ENCODE measurements around the gene PCNX1. TPM values are rescaled to one million over a fixed set of nuclear protein-coding genes. Genes with fewer than 3 reads are reported as not detected.
A peak's percentile ranks its signal among the peaks of the same experiment; 100 is the strongest.

The PCNX1 gene
- total and polyA plus RNA-seq, 9 of the 15 experiments (the other 6 are each of a cell fraction or from before 2014, with no cell fraction given), result 0.30 to 4.5 (median 2.3) TPM

DNA sequence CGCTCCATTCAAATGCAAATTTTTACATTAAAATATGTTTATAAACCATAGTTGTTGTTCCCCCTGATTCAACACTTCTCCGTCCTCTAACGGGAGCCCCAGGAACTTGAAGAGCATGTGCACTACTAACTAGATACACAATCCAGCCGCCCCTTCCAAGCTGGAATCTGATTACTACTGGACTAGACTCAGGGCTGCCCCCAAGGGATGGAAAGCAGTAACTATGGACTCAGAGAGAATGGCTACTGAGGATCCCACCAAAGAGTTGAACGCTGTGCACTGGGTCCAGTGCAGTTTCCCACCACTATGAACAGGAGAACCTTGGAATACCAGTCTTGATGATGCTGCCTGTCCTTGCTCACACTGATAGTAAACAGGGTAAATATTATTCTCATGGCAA, 48.6 kb upstream of the PCNX1 start:
- intact Hi-C loops (cut with micrococcal nuclease) (no loop called here), in situ Hi-C loops (cut with MboI) (no loop called here)
- no peak overlapping the region for H3K4me3 ChIP-seq
- no peak overlapping the region for H2AFZ ChIP-seq (ENCODE audit: low read depth, low read length)
- H3K27me3 ChIP-seq (ENCODE audit: control insufficient read depth in 2 of 2, insufficient read depth in 2 of 2, low read length in 2 of 2), result no peaks in the 10 kb centered on the region
- no peak overlapping the region for H3K27ac ChIP-seq (ENCODE audit: extremely low read depth, low read depth, low read length)
- no peaks in the 10 kb centered on the region for H3K79me2 ChIP-seq (ENCODE audit: control insufficient read depth, insufficient read depth, low read length)
- H3K9me3 ChIP-seq (replicated peaks; ENCODE audit: control insufficient read depth, insufficient read depth, low read depth, low read length), result no peaks in the 10 kb centered on the region
- no peak overlapping the region for H3K9ac ChIP-seq (ENCODE audit: insufficient read depth in 1 of 2, low read depth in 2 of 2, low read length in 2 of 2)
- peak in 1 of 4 experiments; percentile 12 for DNase-seq (ENCODE audit: extremely low read depth in 1 of 4, low spot score in 3 of 4)
- ChIA-PET CTCF (ENCODE audit: low intra/inter-chr PET ratio) (no interaction called here), POLR2A (interaction anchor here (0.6 kb wide), 1 partner anchor 142 kb away, joined by 4 read pairs; no protein-coding TSS in a partner anchor)
- peak; percentile 73 for ATAC-seq
- H3K9me1 ChIP-seq (ENCODE audit: control insufficient read depth, insufficient read depth, low read length), result no peaks in the 10 kb centered on the region
- H3K4me2 ChIP-seq (ENCODE audit: insufficient read depth, low read length), result no peak overlapping the region
- no peaks in the 10 kb centered on the region for H3K4me1 ChIP-seq (replicated peaks in 1 of 2; ENCODE audit: control insufficient read depth in 2 of 2, insufficient read depth in 2 of 2, low read length in 2 of 2)
- no peaks in the 10 kb centered on the region for H4K20me1 ChIP-seq (replicated peaks; ENCODE audit: control insufficient read depth, insufficient read depth, low read length)
- H3K36me3 ChIP-seq (ENCODE audit: control insufficient read depth, insufficient read depth, low read length), result no peaks in the 10 kb centered on the region
- BruUV-seq (replicated peaks), result no TSS peak
- FAIRE-seq, result no peak
- WGBS (ENCODE audit: insufficient coverage, low coverage, missing lambda C conversion rate), result 3% methylated on average over 3 of the region's 5 CpGs
- TF ChIP-seq, protein P1, sequence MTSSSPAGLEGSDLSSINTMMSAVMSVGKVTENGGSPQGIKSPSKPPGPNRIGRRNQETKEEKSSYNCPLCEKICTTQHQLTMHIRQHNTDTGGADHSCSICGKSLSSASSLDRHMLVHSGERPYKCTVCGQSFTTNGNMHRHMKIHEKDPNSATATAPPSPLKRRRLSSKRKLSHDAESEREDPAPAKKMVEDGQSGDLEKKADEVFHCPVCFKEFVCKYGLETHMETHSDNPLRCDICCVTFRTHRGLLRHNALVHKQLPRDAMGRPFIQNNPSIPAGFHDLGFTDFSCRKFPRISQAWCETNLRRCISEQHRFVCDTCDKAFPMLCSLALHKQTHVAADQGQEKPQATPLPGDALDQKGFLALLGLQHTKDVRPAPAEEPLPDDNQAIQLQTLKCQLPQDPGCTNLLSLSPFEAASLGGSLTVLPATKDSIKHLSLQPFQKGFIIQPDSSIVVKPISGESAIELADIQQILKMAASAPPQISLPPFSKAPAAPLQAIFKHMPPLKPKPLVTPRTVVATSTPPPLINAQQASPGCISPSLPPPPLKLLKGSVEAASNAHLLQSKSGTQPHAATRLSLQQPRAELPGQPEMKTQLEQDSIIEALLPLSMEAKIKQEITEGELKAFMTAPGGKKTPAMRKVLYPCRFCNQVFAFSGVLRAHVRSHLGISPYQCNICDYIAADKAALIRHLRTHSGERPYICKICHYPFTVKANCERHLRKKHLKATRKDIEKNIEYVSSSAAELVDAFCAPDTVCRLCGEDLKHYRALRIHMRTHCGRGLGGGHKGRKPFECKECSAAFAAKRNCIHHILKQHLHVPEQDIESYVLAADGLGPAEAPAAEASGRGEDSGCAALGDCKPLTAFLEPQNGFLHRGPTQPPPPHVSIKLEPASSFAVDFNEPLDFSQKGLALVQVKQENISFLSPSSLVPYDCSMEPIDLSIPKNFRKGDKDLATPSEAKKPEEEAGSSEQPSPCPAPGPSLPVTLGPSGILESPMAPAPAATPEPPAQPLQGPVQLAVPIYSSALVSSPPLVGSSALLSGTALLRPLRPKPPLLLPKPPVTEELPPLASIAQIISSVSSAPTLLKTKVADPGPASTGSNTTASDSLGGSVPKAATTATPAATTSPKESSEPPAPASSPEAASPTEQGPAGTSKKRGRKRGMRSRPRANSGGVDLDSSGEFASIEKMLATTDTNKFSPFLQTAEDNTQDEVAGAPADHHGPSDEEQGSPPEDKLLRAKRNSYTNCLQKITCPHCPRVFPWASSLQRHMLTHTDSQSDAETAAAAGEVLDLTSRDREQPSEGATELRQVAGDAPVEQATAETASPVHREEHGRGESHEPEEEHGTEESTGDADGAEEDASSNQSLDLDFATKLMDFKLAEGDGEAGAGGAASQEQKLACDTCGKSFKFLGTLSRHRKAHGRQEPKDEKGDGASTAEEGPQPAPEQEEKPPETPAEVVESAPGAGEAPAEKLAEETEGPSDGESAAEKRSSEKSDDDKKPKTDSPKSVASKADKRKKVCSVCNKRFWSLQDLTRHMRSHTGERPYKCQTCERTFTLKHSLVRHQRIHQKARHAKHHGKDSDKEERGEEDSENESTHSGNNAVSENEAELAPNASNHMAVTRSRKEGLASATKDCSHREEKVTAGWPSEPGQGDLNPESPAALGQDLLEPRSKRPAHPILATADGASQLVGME (CRISPR knock-in tag; IDR thresholded peaks at IDR 0.05), result no peak
- TF ChIP-seq ZNF184 (CRISPR knock-in tag; IDR thresholded peaks at IDR 0.05) (no peak), MAFF (IDR thresholded peaks at IDR 0.05; ENCODE audit: low read length) (no peak), ELF1 (tag; IDR thresholded peaks at IDR 0.05) (no peak), ZSCAN32 (CRISPR knock-in tag; IDR thresholded peaks at IDR 0.05) (no peak), BMI1 (IDR thresholded peaks at IDR 0.05; ENCODE audit: low read length) (no peak), FOXA1 (IDR thresholded peaks at IDR 0.05; ENCODE audit: borderline replicate concordance) (no peak), TAF15 (IDR thresholded peaks at IDR 0.05; ENCODE audit: low read depth, low read length) (no peak), BRD9 (IDR thresholded peaks at IDR 0.05; ENCODE audit: low read depth, partially characterized antibody) (no peak), TEAD4 (IDR thresholded peaks at IDR 0.05; ENCODE audit: low read length) (no peak), TEAD4 (CRISPR knock-in tag; IDR thresholded peaks at IDR 0.05; ENCODE audit: borderline replicate concordance) (no peak), TEAD1 (CRISPR knock-in tag; IDR thresholded peaks at IDR 0.05) (no peak), KDM2B (CRISPR knock-in tag; IDR thresholded peaks at IDR 0.05) (no peak), RAD21 (CRISPR knock-in tag; conservative IDR thresholded peaks at IDR 0.05 in 1 of 2, IDR thresholded peaks at IDR 0.05 in 1 of 2) (peak in 1 of 2 experiments; percentile 22; a peak in 1 of 4 replicates), HIVEP1 (CRISPR knock-in tag; IDR thresholded peaks at IDR 0.05) (no peak), SMC3 (conservative IDR thresholded peaks at IDR 0.05; ENCODE audit: insufficient read depth, low read depth, low read length) (no peak)
- TF ChIP-seq, protein P2, sequence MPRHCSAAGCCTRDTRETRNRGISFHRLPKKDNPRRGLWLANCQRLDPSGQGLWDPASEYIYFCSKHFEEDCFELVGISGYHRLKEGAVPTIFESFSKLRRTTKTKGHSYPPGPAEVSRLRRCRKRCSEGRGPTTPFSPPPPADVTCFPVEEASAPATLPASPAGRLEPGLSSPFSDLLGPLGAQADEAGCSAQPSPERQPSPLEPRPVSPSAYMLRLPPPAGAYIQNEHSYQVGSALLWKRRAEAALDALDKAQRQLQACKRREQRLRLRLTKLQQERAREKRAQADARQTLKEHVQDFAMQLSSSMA (CRISPR knock-in tag; IDR thresholded peaks at IDR 0.05), result no peak
- TF ChIP-seq, protein P3, sequence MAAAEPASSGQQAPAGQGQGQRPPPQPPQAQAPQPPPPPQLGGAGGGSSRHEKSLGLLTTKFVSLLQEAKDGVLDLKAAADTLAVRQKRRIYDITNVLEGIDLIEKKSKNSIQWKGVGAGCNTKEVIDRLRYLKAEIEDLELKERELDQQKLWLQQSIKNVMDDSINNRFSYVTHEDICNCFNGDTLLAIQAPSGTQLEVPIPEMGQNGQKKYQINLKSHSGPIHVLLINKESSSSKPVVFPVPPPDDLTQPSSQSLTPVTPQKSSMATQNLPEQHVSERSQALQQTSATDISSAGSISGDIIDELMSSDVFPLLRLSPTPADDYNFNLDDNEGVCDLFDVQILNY (CRISPR knock-in tag; IDR thresholded peaks at IDR 0.05), result no peak
